Stomach smooth muscle (tissue), 2 donors: ENCODE data around the gene ST6GALNAC3.

Experiments used
- H3K27ac ChIP-seq: one replicate; pipeline ENCODE4 v1.7.0; 2013; ENCODE audit warnings: mild to moderate bottlenecking, low read length, inconsistent platforms
- H3K27me3 ChIP-seq, 2 donors: one replicate each; pipeline ENCODE4 v1.7.0; 2013; ENCODE audit warnings: low read length in 2 of 2; ENCODE audit not compliant: insufficient read depth in 2 of 2, control insufficient read depth in 1 of 2
- H3K36me3 ChIP-seq, 2 donors: one replicate each; pipeline ENCODE4 v1.7.0; 2013; ENCODE audit warnings: low read length in 2 of 2; ENCODE audit not compliant: control insufficient read depth in 2 of 2, insufficient read depth in 2 of 2
- H3K4me1 ChIP-seq: one replicate; pipeline ENCODE4 v1.7.0; 2013; ENCODE audit warnings: low read length; ENCODE audit not compliant: control insufficient read depth, insufficient read depth
- H3K4me3 ChIP-seq, 2 donors: one replicate each; pipeline ENCODE4 v1.7.0; 2013; ENCODE audit warnings: low read length in 2 of 2
- H3K9ac ChIP-seq, 2 donors: one replicate each; pipeline ENCODE4 v1.7.0; 2013; ENCODE audit warnings: low read length in 2 of 2, mild to moderate bottlenecking in 1 of 2
- H3K9me3 ChIP-seq, 2 donors: one replicate each; pipeline ENCODE4 v1.7.0; 2013; ENCODE audit warnings: low read length in 2 of 2; ENCODE audit not compliant: control insufficient read depth in 2 of 2
- donor health status: healthy.
- donor health status: Pancreatic carcinoma.

Gene ST6GALNAC3

GRCh38 chr1:76186554-76187170 is 112.1 kb downstream of the ST6GALNAC3 start:
- no peaks in the 10 kb centered on the region for H3K27me3 ChIP-seq
- H3K36me3 ChIP-seq = no peaks in the 10 kb centered on the region
- no peaks in the 10 kb centered on the region for H3K9me3 ChIP-seq
- no peak overlapping the region for H3K27ac ChIP-seq
- no peak overlapping the region for H3K9ac ChIP-seq
- no peak overlapping the region for H3K4me3 ChIP-seq
- no peaks in the 10 kb centered on the region for H3K4me1 ChIP-seq

DNA sequence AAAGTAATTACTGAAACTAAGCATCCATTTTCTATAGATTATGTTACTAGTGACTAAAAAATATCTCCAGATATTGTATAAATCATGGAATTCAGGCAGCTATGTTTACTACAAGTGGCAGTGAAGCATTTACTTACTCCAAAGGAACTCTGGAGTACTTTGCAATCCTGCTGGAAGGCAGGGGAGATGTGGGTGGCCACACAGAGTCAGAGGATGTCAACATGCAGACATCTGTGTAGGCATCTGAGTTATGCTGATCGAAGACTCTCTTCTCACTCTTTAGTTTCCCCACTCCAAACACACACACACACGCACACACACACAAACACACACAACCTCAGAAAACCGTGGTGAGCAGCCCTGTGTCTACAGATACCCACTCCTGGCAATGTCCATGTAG is 112.9 kb downstream of the ST6GALNAC3 start:
- H3K9ac ChIP-seq = no peak overlapping the region
- no peaks in the 10 kb centered on the region for H3K4me1 ChIP-seq
- no peaks in the 10 kb centered on the region for H3K27me3 ChIP-seq
- no peak overlapping the region for H3K27ac ChIP-seq
- H3K9me3 ChIP-seq = no peaks in the 10 kb centered on the region
- H3K36me3 ChIP-seq = no peaks in the 10 kb centered on the region
- no peak overlapping the region for H3K4me3 ChIP-seq

- Histone ChIP-seq H3K9me3 (no peaks in the 10 kb centered on the region), H3K4me3 (no peak overlapping the region), H3K4me1 (no peaks in the 10 kb centered on the region), H3K36me3 (no peaks in the 10 kb centered on the region), H3K9ac (no peak overlapping the region), H3K27ac (no peak overlapping the region), H3K27me3 (no peaks in the 10 kb centered on the region)
Measured at GRCh38 chr1:76189310-76189709, 114.8 kb downstream of the ST6GALNAC3 start.

DNA sequence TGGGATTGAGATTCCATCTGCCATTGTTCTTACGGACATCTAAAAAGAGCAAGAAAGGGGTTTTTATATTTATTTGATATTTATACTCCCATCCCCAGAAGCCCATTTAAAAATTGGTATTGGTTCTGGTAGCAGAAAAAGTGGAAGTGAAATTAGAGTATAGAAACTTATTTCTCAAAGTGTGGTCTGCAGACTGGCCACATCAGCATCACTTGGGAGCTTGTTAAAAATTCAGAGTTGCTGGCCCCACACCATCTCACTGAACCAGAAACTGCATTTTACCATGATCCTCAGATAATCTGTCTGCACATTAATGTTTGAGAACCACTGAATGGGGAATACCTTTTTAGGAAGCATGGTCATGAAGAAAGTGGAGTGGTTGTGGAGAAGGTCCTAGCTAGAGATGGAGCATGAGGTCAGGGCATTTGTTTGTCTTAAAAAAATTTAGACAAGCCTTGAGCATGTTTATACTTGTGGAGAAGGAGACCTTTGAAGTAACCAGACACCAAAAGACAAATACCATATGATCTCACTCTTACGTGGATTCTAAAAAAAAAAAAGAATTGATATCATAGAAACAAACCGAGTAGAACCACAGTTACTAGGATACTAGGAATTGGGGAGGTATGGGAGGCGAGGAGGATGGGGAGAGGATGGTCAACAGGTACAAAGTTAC is 116.3 kb downstream of the ST6GALNAC3 start:
- Histone ChIP-seq H3K36me3 (no peaks in the 10 kb centered on the region), H3K27ac (no peak overlapping the region), H3K27me3 (no peaks in the 10 kb centered on the region), H3K4me3 (no peak overlapping the region), H3K9ac (no peak overlapping the region), H3K9me3 (no peaks in the 10 kb centered on the region), H3K4me1 (no peaks in the 10 kb centered on the region)

DNA sequence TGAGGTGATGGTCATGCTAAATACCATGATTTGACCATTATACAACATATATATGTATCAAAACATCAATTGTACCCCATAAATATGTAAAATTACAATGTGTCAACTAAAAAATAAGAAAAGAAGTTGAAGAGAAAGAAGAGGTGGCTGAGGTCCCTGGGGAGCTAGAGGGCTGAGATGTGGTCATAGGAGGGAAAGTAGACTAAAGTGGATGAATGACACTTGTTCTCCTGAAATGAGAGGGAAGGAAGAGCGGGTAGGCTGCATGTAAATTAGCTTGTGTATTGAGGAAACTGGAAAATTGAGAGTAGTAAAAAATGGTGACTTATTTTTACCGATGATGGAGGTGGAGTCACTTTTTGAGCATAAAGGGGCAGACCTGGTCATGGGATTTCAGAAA is 117.0 kb downstream of the ST6GALNAC3 start:
- no peaks in the 10 kb centered on the region for H3K36me3 ChIP-seq
- no peaks in the 10 kb centered on the region for H3K27me3 ChIP-seq
- H3K4me1 ChIP-seq = no peaks in the 10 kb centered on the region
- no peaks in the 10 kb centered on the region for H3K9me3 ChIP-seq
- no peak overlapping the region for H3K4me3 ChIP-seq
- H3K9ac ChIP-seq = no peak overlapping the region
- no peak overlapping the region for H3K27ac ChIP-seq

DNA sequence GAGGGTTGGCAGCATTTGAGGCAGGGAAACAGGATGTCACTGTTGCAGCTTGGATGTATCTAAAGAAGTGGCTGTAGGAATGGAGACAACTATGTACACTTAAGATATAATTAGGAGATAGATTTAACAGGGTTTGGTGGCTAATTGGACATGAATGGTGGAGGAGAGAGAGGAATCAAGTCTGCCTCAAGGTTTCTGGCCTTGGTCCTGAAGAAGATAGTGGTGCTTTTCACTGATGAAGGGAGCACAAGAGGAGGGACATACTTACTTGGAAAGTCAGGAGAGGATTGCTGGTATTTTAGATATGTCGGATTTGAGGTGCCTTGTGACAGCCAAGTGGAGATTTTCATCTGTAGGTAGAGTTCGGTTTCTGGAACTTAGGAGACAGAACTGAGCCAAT is 123.9 kb downstream of the ST6GALNAC3 start:
- no peaks in the 10 kb centered on the region for H3K27me3 ChIP-seq
- H3K27ac ChIP-seq = no peak overlapping the region
- H3K36me3 ChIP-seq = no peaks in the 10 kb centered on the region
- H3K9me3 ChIP-seq = no peaks in the 10 kb centered on the region
- H3K4me3 ChIP-seq = no peak overlapping the region
- H3K9ac ChIP-seq = no peak overlapping the region
- H3K4me1 ChIP-seq = no peaks in the 10 kb centered on the region

- no peaks in the 10 kb centered on the region for H3K27me3 ChIP-seq
- no peaks in the 10 kb centered on the region for H3K9me3 ChIP-seq
- no peak overlapping the region for H3K27ac ChIP-seq
- no peaks in the 10 kb centered on the region for H3K36me3 ChIP-seq
- H3K4me3 ChIP-seq = no peak overlapping the region
- no peaks in the 10 kb centered on the region for H3K4me1 ChIP-seq
- no peak overlapping the region for H3K9ac ChIP-seq
Measured at GRCh38 chr1:76202670-76203069, 128.1 kb downstream of the ST6GALNAC3 start.

DNA sequence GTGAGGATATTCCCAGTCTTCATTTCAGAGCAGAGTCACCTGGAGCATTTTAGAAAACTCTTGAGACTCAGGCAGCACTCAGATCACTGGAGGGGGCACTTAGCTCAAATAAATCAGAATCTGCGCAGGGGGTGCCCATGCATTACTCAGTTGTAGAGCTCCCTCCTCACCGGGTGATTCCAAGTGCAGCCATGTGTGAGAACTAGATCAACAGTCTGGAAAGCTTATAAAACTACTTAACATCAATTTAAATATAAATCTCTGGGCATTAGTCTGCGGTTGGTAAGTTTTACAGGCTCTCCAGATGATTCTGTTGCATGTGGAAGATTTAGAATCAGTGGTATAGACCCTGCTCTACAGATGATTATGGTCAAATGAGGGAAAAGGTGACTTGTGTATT is 128.6 kb downstream of the ST6GALNAC3 start:
- H3K4me1 ChIP-seq = no peaks in the 10 kb centered on the region
- H3K36me3 ChIP-seq = no peaks in the 10 kb centered on the region
- no peak overlapping the region for H3K27ac ChIP-seq
- H3K9me3 ChIP-seq = no peaks in the 10 kb centered on the region
- H3K27me3 ChIP-seq = no peaks in the 10 kb centered on the region
- no peak overlapping the region for H3K4me3 ChIP-seq
- no peak overlapping the region for H3K9ac ChIP-seq

GRCh38 chr1:76209238-76209637 is 134.7 kb downstream of the ST6GALNAC3 start:
- Histone ChIP-seq H3K9ac (no peak overlapping the region), H3K27me3 (no peaks in the 10 kb centered on the region), H3K9me3 (no peaks in the 10 kb centered on the region), H3K4me1 (no peaks in the 10 kb centered on the region), H3K27ac (no peak overlapping the region), H3K4me3 (no peak overlapping the region), H3K36me3 (no peaks in the 10 kb centered on the region)

DNA sequence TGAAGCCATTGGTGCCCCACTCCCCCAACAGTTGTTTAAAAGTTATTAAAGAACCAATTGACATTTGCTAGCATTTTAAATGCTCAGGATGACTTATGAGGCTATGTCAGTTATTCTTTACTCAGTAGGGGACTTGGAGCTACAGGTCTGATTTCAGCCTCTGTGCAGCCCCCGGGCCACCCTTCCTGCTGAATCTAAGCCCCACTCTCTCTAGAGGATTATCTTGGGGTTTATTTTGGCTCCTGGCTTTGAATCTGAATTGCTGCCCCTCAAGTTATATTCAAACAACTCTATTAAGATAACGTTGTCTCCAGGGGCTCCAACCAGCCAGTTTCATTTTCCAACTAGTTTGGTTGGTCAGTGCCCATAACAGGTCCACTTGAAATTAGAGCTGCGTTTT is 135.1 kb downstream of the ST6GALNAC3 start:
- no peaks in the 10 kb centered on the region for H3K4me1 ChIP-seq
- H3K9ac ChIP-seq = no peak overlapping the region
- no peak overlapping the region for H3K4me3 ChIP-seq

GRCh38 chr1:76210160-76210559 is 135.6 kb downstream of the ST6GALNAC3 start:
- Histone ChIP-seq H3K4me3 (no peak overlapping the region), H3K27ac (no peak overlapping the region), H3K36me3 (no peaks in the 10 kb centered on the region), H3K27me3 (no peaks in the 10 kb centered on the region), H3K4me1 (no peaks in the 10 kb centered on the region), H3K9me3 (no peaks in the 10 kb centered on the region), H3K9ac (no peak overlapping the region)

More for the DNA sequence above, 135.1 kb downstream of the ST6GALNAC3 start:
- Histone ChIP-seq H3K27me3 (no peaks in the 10 kb centered on the region), H3K9me3 (no peaks in the 10 kb centered on the region), H3K27ac (no peak overlapping the region), H3K36me3 (no peaks in the 10 kb centered on the region)
